Posterior cingulate gyrus (tissue), 11 donors: ENCODE data around the gene RIOK2.
"Not testable (repeated sequence)": the region's sequence is repeated elsewhere in the genome, so short reads cannot be mapped to it uniquely, and the experiment has no call there.

ENCODE experiments used
- DNase-seq, 10 donors: peaks; one replicate each; pipeline versions ENCODE4 v3.0.0 to v3.0.0-alpha.2; 2020 to 2021; ENCODE audit warnings: mixed read lengths in 3 of 10
- intact Hi-C: fragments of 100-400 bp; cut with DNase I; formaldehyde crosslinking; loops from one replicate; pipeline ENCODE4 v1.15.1; 2023

Gene RIOK2

GRCh38 chr5:97172227-97172626 lies 10.8 kb downstream of the RIOK2 start:
- no peak for DNase-seq
- intact Hi-C loops, result no loop called here

GRCh38 chr5:97171703-97172102 lies 11.3 kb downstream of the RIOK2 start:
- intact Hi-C loops, result no loop called here
- DNase-seq, result no peak

- DNase-seq, result no peak
- intact Hi-C loops, result loop anchor here (10.0 kb wide), 1 partner anchor 553 kb away; no protein-coding TSS in a partner anchor
Measured at GRCh38 chr5:97167435-97167834, 15.6 kb downstream of the RIOK2 start.

GRCh38 chr5:97165726-97166125 lies 17.3 kb downstream of the RIOK2 start:
- intact Hi-C loops, result loop anchor here (10.0 kb wide), 1 partner anchor 551 kb away; no protein-coding TSS in a partner anchor
- no peak for DNase-seq

- intact Hi-C loops, result loop anchor here (5.0 to 10.0 kb wide), 2 partner anchors 168 to 550 kb away; no protein-coding TSS in a partner anchor
- DNase-seq, result no peak
Measured at GRCh38 chr5:97164846-97165245, 18.2 kb downstream of the RIOK2 start.

- DNase-seq, result no peak
- intact Hi-C loops, result loop anchor here (2.0 to 10.0 kb wide), 5 partner anchors 167 to 549 kb away; no protein-coding TSS in a partner anchor
Measured at GRCh38 chr5:97163790-97164285, 19.2 kb downstream of the RIOK2 start.

- intact Hi-C loops, result loop anchor here (2.0 to 10.0 kb wide), 5 partner anchors 166 to 549 kb away; no protein-coding TSS in a partner anchor
- DNase-seq, result no peak
Measured at GRCh38 chr5:97163360-97163764, 19.7 kb downstream of the RIOK2 start.

- DNase-seq, result peak in 5 of 10 donors; percentile 37 to 68 (median 55)
- intact Hi-C loops, result loop anchor here (2.0 to 10.0 kb wide), 5 partner anchors 165 to 547 kb away; no protein-coding TSS in a partner anchor
Measured at GRCh38 chr5:97162045-97162444, 21.0 kb downstream of the RIOK2 start.

GRCh38 chr5:97157689-97158088 lies 25.4 kb downstream of the RIOK2 start:
- intact Hi-C loops, result no loop called here
- no peak for DNase-seq

GRCh38 chr5:97151370-97151769 lies 31.7 kb downstream of the RIOK2 start:
- intact Hi-C loops, result no loop called here
- DNase-seq, result no peak

GRCh38 chr5:97150401-97150800 lies 32.6 kb downstream of the RIOK2 start:
- intact Hi-C loops, result no loop called here
- no peak for DNase-seq

GRCh38 chr5:97149709-97150108 lies 33.3 kb downstream of the RIOK2 start:
- intact Hi-C loops, result loop anchor here (10.0 kb wide), 1 partner anchor 345 kb away; the partner anchor contains the start of gene ERAP1

GRCh38 chr5:97148288-97148687 lies 34.8 kb downstream of the RIOK2 start:
- intact Hi-C loops, result loop anchor here (10.0 kb wide), 1 partner anchor 343 kb away; the partner anchor contains the start of gene ERAP1
- DNase-seq, result no peak

More at GRCh38 chr5:97149709-97150108, 33.3 kb downstream of the RIOK2 start:
- DNase-seq, result no peak

GRCh38 chr5:97143704-97144103 lies 39.3 kb downstream of the RIOK2 start:
- DNase-seq, result no peak
- intact Hi-C loops, result loop anchor here (5.0 to 10.0 kb wide), 3 partner anchors 146 to 339 kb away; partner anchors contain the start of gene ERAP1

- peak in 8 of 10 donors; percentile 33 to 91 (median 50) for DNase-seq
- intact Hi-C loops, result loop anchor here (5.0 to 10.0 kb wide), 3 partner anchors 145 to 338 kb away; partner anchors contain the start of gene ERAP1
Measured at GRCh38 chr5:97142521-97143254, 40.4 kb downstream of the RIOK2 start, which contains the start of gene LIX1. Gene LIX1, minus strand, starts transcription at chr5:97142611. Its CDS starts 35 bp downstream, at chr5:97142576.

GRCh38 chr5:97141539-97141938 lies 41.5 kb downstream of the RIOK2 start:
- intact Hi-C loops, result loop anchor here (5.0 to 10.0 kb wide), 3 partner anchors 144 to 337 kb away; partner anchors contain the start of gene ERAP1

GRCh38 chr5:97141031-97141430 lies 42.0 kb downstream of the RIOK2 start:
- intact Hi-C loops, result loop anchor here (5.0 to 10.0 kb wide), 3 partner anchors 144 to 336 kb away; partner anchors contain the start of gene ERAP1
- no peak for DNase-seq

More at GRCh38 chr5:97141539-97141938, 41.5 kb downstream of the RIOK2 start:
- no peak for DNase-seq

GRCh38 chr5:97140250-97140649 lies 42.8 kb downstream of the RIOK2 start:
- intact Hi-C loops, result loop anchor here (5.0 to 10.0 kb wide), 3 partner anchors 143 to 335 kb away; partner anchors contain the start of gene ERAP1
- DNase-seq, result not testable (repeated sequence)

GRCh38 chr5:97136475-97136874 lies 46.6 kb downstream of the RIOK2 start:
- DNase-seq, result no peak
- intact Hi-C loops, result no loop called here

- DNase-seq, result no peak
- intact Hi-C loops, result no loop called here
Measured at GRCh38 chr5:97135868-97136267, 47.2 kb downstream of the RIOK2 start.

GRCh38 chr5:97134634-97135033 lies 48.4 kb downstream of the RIOK2 start:
- DNase-seq, result no peak
- intact Hi-C loops, result no loop called here
